Choroid plexus epithelial cell (primary cell): ENCODE data around the gene ANKDD1A.

Experiments used
- DNase-seq: peaks from one replicate; pipeline ENCODE4 v3.0.0-alpha.2; 2010; ENCODE audit warnings: low read depth
- H3K4me3 ChIP-seq: 2 replicates; pipeline ENCODE4 v1.5.1; 2011; ENCODE audit warnings: low read depth, mild to moderate bottlenecking, control low read depth, low read length, moderate library complexity
- CTCF ChIP-seq: conservative IDR thresholded peaks from 2 replicates; pipeline ENCODE4 v1.5.1; 2011; ENCODE audit warnings: low read depth, mild to moderate bottlenecking, control low read depth, inconsistent platforms, low read length, moderate library complexity

ANKDD1A gene

GRCh38 chr15:64982472-64982871 lies 70.8 kb downstream of the ANKDD1A start:
- DNase-seq, result no peak
- H3K4me3 ChIP-seq, result no peak overlapping the region
- no peak for TF ChIP-seq CTCF

GRCh38 chr15:64985366-64986033 lies 73.8 kb downstream of the ANKDD1A start:
- no peak for TF ChIP-seq CTCF
- no peak overlapping the region for H3K4me3 ChIP-seq
- peak; percentile 49 for DNase-seq

- DNase-seq, result no peak
- no peak for TF ChIP-seq CTCF
- no peak overlapping the region for H3K4me3 ChIP-seq
These were observed 75.4 kb downstream of the ANKDD1A start for GRCh38 chr15:64987136-64987535.

GRCh38 chr15:64989416-64990167 lies 77.9 kb downstream of the ANKDD1A start, which contains the start of gene SPG21:
TSS of gene SPG21 (minus strand) at chr15:64989914. CDS start at chr15:64983569, 6,345 bp downstream.
- DNase-seq, result peak; percentile 95
- TF ChIP-seq CTCF, result no peak
- H3K4me3 ChIP-seq, result peak within 1 kb of the TSS; percentile 100

GRCh38 chr15:64990168-64990470 lies 78.4 kb downstream of the ANKDD1A start:
- peak overlapping the region; percentile 100 for H3K4me3 ChIP-seq
- DNase-seq, result no peak
- no peak for TF ChIP-seq CTCF

GRCh38 chr15:64991536-64992135 lies 79.9 kb downstream of the ANKDD1A start:
- no peak for DNase-seq
- no peak overlapping the region for H3K4me3 ChIP-seq
- no peak for TF ChIP-seq CTCF
